B cell (primary cell): ENCODE measurements around the gene PRR33. TPM values are rescaled to one million over a fixed set of nuclear protein-coding genes. Genes with fewer than 3 reads are reported as not detected.

ENCODE experiments used
- ATAC-seq: fragments of 200-7000 bp; cut with Tn5 transposase; one replicate; pipeline ENCODE4 v1.10.0; 2021; ENCODE audit warnings: low read depth, mild to moderate bottlenecking, moderate number of reproducible peaks, moderate library complexity
- CTCF ChIA-PET: fragments of 350-600 bp; sonication (Branson Sonifier 250); formaldehyde crosslinking; loops from one replicate; lab custom pipeline; 2021; ENCODE audit warnings: antibody characterized with exemption, inconsistent platforms; lab: Charles Lee
- POLR2A ChIA-PET: fragments of 350-600 bp; sonication (Branson Sonifier 250); formaldehyde crosslinking; loops from one replicate; lab custom pipeline; 2021; ENCODE audit warnings: antibody characterized with exemption; lab: Charles Lee
- DNase-seq: peaks from one replicate; pipeline ENCODE4 v3.0.0; 2013
- H2AFZ ChIP-seq: 2 replicates; pipeline ENCODE4 v1.6.1; 2012; ENCODE audit warnings: mild to moderate bottlenecking, low read depth, low read length; ENCODE audit not compliant: insufficient read depth, poor library complexity, severe bottlenecking
- H3K27ac ChIP-seq, 2 donors: 1 replicate in 1 of 2; 2 replicates in 1 of 2; pipeline ENCODE4 v1.5.1; 2012 to 2013; ENCODE audit warnings: low read length in 2 of 2, mild to moderate bottlenecking in 2 of 2, moderate library complexity in 1 of 2
- H3K27me3 ChIP-seq, 4 experiments: fragments of 200-600 bp in 1 of 4; sonication (generic) in 1 of 4; replicated peaks in 1 of 4; 1 replicate in 2 of 4; 2 replicates in 2 of 4; pipeline versions ENCODE4 v1.6.1 to v1.7.0; 2013 to 2016; ENCODE audit warnings: low read length in 3 of 4, mild to moderate bottlenecking in 2 of 4, mixed read lengths in 1 of 4, moderate library complexity in 1 of 4; ENCODE audit not compliant: insufficient read depth in 4 of 4, control insufficient read depth in 3 of 4; ENCODE audit errors: control extremely low read depth in 1 of 4
- H3K36me3 ChIP-seq, 2 experiments: replicated peaks in 1 of 2; 1 replicate in 1 of 2; 2 replicates in 1 of 2; pipeline versions ENCODE4 v1.6.1 to v1.7.1; 2013; ENCODE audit warnings: low read length in 1 of 2; ENCODE audit not compliant: insufficient read depth in 2 of 2, control insufficient read depth in 1 of 2; ENCODE audit errors: control extremely low read depth in 1 of 2, extremely low read depth in 1 of 2
- H3K4me1 ChIP-seq, 2 donors: fragments of 200-600 bp in 1 of 2; sonication (generic) in 1 of 2; 1 replicate in 1 of 2; 2 replicates in 1 of 2; pipeline versions ENCODE4 v1.5.1 to v1.6.1; 2013 to 2017; ENCODE audit warnings: low read length in 2 of 2; ENCODE audit not compliant: control insufficient read depth in 2 of 2, insufficient read depth in 2 of 2
- H3K4me2 ChIP-seq: replicated peaks from 2 replicates; pipeline ENCODE3; 2012; ENCODE audit warnings: mild to moderate bottlenecking, low read depth, low read length; ENCODE audit not compliant: poor library complexity, severe bottlenecking
- H3K4me3 ChIP-seq, 5 experiments: fragments of 200-600 bp in 1 of 5; sonication (generic) in 1 of 5; 1 replicate in 3 of 5; 2 replicates in 2 of 5; pipeline versions ENCODE4 v1.5.1 to v1.7.0; 2011 to 2016; ENCODE audit warnings: low read length in 4 of 5, mild to moderate bottlenecking in 4 of 5, low read depth in 2 of 5, control low read depth in 1 of 5, moderate library complexity in 1 of 5; ENCODE audit not compliant: insufficient read depth in 1 of 5; ENCODE audit errors: control extremely low read depth in 1 of 5, extremely low read depth in 1 of 5
- H3K79me2 ChIP-seq: fragments of 200-600 bp; sonication (generic); one replicate; pipeline ENCODE4 v1.6.0; 2016; ENCODE audit warnings: low read length; ENCODE audit not compliant: control insufficient read depth, insufficient read depth
- H3K9ac ChIP-seq: fragments of 200-600 bp; sonication (generic); 2 replicates; pipeline ENCODE4 v1.6.1; 2017; ENCODE audit warnings: mild to moderate bottlenecking, low read length, moderate library complexity
- H3K9me3 ChIP-seq, 3 donors: one replicate each; pipeline versions ENCODE4 v1.6.1 to v1.7.1; 2013; ENCODE audit warnings: low read length in 2 of 3; ENCODE audit not compliant: control insufficient read depth in 2 of 3, insufficient read depth in 1 of 3; ENCODE audit errors: control extremely low read depth in 1 of 3
- H4K20me1 ChIP-seq: 2 replicates; pipeline ENCODE4 v1.6.0; 2012; ENCODE audit warnings: mild to moderate bottlenecking, low read length; ENCODE audit not compliant: insufficient read depth, control insufficient read depth, poor library complexity, severe bottlenecking
- H3K27ac Mint-ChIP-seq: one replicate; pipeline ENCODE4 v1.8.0; 2021; ENCODE audit warnings: mixed read lengths
- H3K27me3 Mint-ChIP-seq: one replicate; pipeline ENCODE4 v1.8.0; 2021; ENCODE audit warnings: mixed read lengths
- H3K4me1 Mint-ChIP-seq: one replicate; pipeline ENCODE4 v1.8.0; 2021; ENCODE audit warnings: mixed read lengths
- H3K4me3 Mint-ChIP-seq: one replicate; pipeline ENCODE4 v1.8.0; 2021; ENCODE audit warnings: mixed read lengths
- H3K9me3 Mint-ChIP-seq: one replicate; pipeline ENCODE4 v1.8.0; 2022; ENCODE audit warnings: mixed read lengths; ENCODE audit not compliant: insufficient read depth
- EZH2 ChIP-seq: IDR thresholded peaks from 2 replicates; pipeline ENCODE4 v1.6.1; 2012; ENCODE audit warnings: borderline replicate concordance, low read depth, mild to moderate bottlenecking, moderate library complexity, low read length; ENCODE audit not compliant: insufficient read depth, poor library complexity, severe bottlenecking
- WGBS: methylation state at CpG from one replicate; pipeline ENCODE4 v1.1.5; 2013; ENCODE audit warnings: missing lambda C conversion rate; ENCODE audit not compliant: insufficient coverage; 5-methylcytosine and 5-hydroxymethylcytosine counted together
- intact Hi-C: fragments of 100-400 bp; cut with micrococcal nuclease; formaldehyde crosslinking; loops from one replicate; pipeline ENCODE4 v1.10.0; 2022
- polyA plus RNA-seq: library from polyadenylated mRNA; depleted of rRNA; stranded (reverse); fragments of >200 nt; gene quantifications from 2 replicates; pipeline ENCODE4 v1.2.3, GENCODE V29; 2012
- total RNA-seq, 2 donors: library from RNA; stranded (reverse); fragments of 120-200 nt in 1 of 2; gene quantifications; 1 replicate in 1 of 2; 2 replicates in 1 of 2; pipeline versions ENCODE4 v1.2.3 to v1.2.4, GENCODE V29; 2013 to 2022
- TF ChIP-seq, protein P1 (sequence below): fragments of 200-600 bp; IDR thresholded peaks from one replicate; pipeline ENCODE4 v1.8.0; 2022; ENCODE audit warnings: antibody characterized with exemption, mild to moderate bottlenecking

PRR33 gene
- total and polyA plus RNA-seq, 2 donors (not counting 1 experiment from before 2014, with no cell fraction given) = not detected

DNA sequence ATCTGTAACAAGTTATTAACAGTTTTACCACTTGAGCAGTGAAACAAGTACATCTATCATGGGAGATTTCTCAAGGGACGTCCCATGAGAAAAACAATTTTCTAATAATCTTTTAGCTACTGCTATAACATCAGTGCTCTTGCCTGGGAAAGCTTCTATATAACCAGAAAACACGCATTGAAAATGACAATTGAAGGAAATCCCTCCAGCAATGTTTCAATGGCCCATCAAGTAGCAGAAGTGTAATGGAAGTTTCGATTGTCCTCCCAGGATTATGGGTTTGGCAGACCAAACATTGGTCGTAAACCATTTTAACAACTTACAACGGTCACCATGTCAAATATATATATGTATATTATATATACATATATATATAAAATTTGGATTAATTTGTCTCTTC lies 8.0 kb upstream of the PRR33 start:
- no peak overlapping the region for H3K4me3 Mint-ChIP-seq
- Histone ChIP-seq H4K20me1 (no peaks in the 10 kb centered on the region), H3K79me2 (no peaks in the 10 kb centered on the region), H3K9ac (no peak overlapping the region), H3K9me3 (no peaks in the 10 kb centered on the region), H3K36me3 (no peaks in the 10 kb centered on the region), H3K4me1 (peaks cover 10 to 14% of the 10 kb centered on the region in 2 donors), H3K4me3 (no peak overlapping the region), H2AFZ (no peak overlapping the region), H3K27ac (no peak overlapping the region), H3K4me2 (no peak overlapping the region), H3K27me3 (peaks cover 0 to 5% (median 2%) of the 10 kb centered on the region in 4 experiments)
- H3K27me3 Mint-ChIP-seq = peaks cover 6% of the 10 kb centered on the region
- DNase-seq (no peak), ATAC-seq (no peak)
- WGBS = no CpG with 5 or more reads among the region's 5 CpGs
- intact Hi-C loops = no loop called here
- H3K4me1 Mint-ChIP-seq = peaks cover 13% of the 10 kb centered on the region
- CTCF ChIA-PET = interaction anchor here (0.7 kb wide), 1 partner anchor 102 kb away, joined by 3 read pairs; no protein-coding TSS in a partner anchor
- POLR2A ChIA-PET = no interaction called here
- H3K27ac Mint-ChIP-seq = no peak overlapping the region
- TF ChIP-seq EZH2 = no peak
- TF ChIP-seq, protein P1, sequence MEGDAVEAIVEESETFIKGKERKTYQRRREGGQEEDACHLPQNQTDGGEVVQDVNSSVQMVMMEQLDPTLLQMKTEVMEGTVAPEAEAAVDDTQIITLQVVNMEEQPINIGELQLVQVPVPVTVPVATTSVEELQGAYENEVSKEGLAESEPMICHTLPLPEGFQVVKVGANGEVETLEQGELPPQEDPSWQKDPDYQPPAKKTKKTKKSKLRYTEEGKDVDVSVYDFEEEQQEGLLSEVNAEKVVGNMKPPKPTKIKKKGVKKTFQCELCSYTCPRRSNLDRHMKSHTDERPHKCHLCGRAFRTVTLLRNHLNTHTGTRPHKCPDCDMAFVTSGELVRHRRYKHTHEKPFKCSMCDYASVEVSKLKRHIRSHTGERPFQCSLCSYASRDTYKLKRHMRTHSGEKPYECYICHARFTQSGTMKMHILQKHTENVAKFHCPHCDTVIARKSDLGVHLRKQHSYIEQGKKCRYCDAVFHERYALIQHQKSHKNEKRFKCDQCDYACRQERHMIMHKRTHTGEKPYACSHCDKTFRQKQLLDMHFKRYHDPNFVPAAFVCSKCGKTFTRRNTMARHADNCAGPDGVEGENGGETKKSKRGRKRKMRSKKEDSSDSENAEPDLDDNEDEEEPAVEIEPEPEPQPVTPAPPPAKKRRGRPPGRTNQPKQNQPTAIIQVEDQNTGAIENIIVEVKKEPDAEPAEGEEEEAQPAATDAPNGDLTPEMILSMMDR = no peak
- no peaks in the 10 kb centered on the region for H3K9me3 Mint-ChIP-seq

DNA sequence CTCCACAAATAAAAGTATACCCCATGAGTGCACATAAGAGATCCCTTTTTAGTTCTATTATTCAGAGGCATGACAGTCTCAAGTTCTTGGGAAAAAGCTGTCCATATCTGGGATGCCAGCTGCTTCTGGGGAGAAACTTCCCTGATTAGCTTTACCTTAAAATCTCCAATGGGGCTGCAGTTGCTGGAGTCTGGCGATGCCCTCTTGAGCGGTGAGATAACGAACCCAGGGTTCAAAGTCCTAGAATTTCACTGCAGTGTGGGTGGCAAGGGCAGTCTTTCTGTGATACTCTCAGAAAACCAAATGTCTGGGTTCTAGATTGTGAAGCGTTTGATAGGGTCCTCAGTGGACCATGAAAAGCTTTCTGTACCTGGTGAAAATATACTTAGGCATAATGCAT lies 7.4 kb upstream of the PRR33 start:
- H3K4me3 ChIP-seq = no peak overlapping the region
- no peaks in the 10 kb centered on the region for H3K9me3 ChIP-seq
- Mint-ChIP-seq H3K9me3 (no peaks in the 10 kb centered on the region), H3K4me1 (peaks cover 13% of the 10 kb centered on the region), H3K27ac (no peak overlapping the region), H3K27me3 (peaks cover 6% of the 10 kb centered on the region), H3K4me3 (no peak overlapping the region)
- WGBS = 96% methylated on average over 4 of the region's 4 CpGs
- H3K27me3 ChIP-seq = peaks cover 0 to 5% (median 2%) of the 10 kb centered on the region in 4 experiments
- no peak for TF ChIP-seq EZH2
- TF ChIP-seq, protein P1 = no peak
- H3K79me2 ChIP-seq = no peaks in the 10 kb centered on the region
- no peak overlapping the region for H3K4me2 ChIP-seq
- H3K27ac ChIP-seq = no peak overlapping the region
- no peak overlapping the region for H3K9ac ChIP-seq
- ChIA-PET CTCF (interaction anchor here (0.9 to 2.8 kb wide), 2 partner anchors 66 to 99 kb away, joined by 3 to 10 read pairs; no protein-coding TSS in a partner anchor), POLR2A (no interaction called here)
- H3K36me3 ChIP-seq = no peaks in the 10 kb centered on the region
- intact Hi-C loops = no loop called here
- no peak for DNase-seq
- no peak for ATAC-seq
- H2AFZ ChIP-seq = no peak overlapping the region
- H3K4me1 ChIP-seq = peaks cover 10 to 14% of the 10 kb centered on the region in 2 donors
- H4K20me1 ChIP-seq = no peaks in the 10 kb centered on the region
